Liver (tissue), 9 donors: Measurements from ENCODE around the gene CRYZL1. TPM values are rescaled to one million over a fixed set of nuclear protein-coding genes. Genes with fewer than 3 reads are reported as not detected.
A peak's percentile ranks its signal among the peaks of the same experiment; 100 is the strongest.
"Not testable (repeated sequence)": the region's sequence is repeated elsewhere in the genome, so short reads cannot be mapped to it uniquely, and the experiment has no call there.

ENCODE experiments used
- DNase-seq: peaks from one replicate; pipeline ENCODE4 v3.0.0-alpha.2; 2017; ENCODE audit warnings: low spot score
- H3K27ac ChIP-seq, 2 donors: one replicate each; pipeline ENCODE4 v1.7.0; 2013; ENCODE audit warnings: inconsistent platforms in 2 of 2, low read length in 2 of 2, control low read depth in 1 of 2, low read depth in 1 of 2, mild to moderate bottlenecking in 1 of 2
- H3K27me3 ChIP-seq, 4 donors: one replicate each; pipeline versions ENCODE4 v1.6.1 to v1.7.0; 2013; ENCODE audit warnings: low read length in 3 of 4, inconsistent platforms in 1 of 4, mild to moderate bottlenecking in 1 of 4, moderate library complexity in 1 of 4; ENCODE audit not compliant: control insufficient read depth in 4 of 4, insufficient read depth in 4 of 4
- H3K36me3 ChIP-seq, 4 donors: one replicate each; pipeline versions ENCODE4 v1.6.1 to v1.7.0; 2013; ENCODE audit warnings: low read length in 3 of 4, mild to moderate bottlenecking in 3 of 4, low read depth in 1 of 4, moderate library complexity in 1 of 4; ENCODE audit not compliant: control insufficient read depth in 4 of 4, insufficient read depth in 3 of 4
- H3K4me1 ChIP-seq, 4 donors: one replicate each; pipeline versions ENCODE4 v1.6.1 to v1.7.0; 2013; ENCODE audit warnings: low read length in 3 of 4, mild to moderate bottlenecking in 3 of 4, moderate library complexity in 1 of 4; ENCODE audit not compliant: control insufficient read depth in 4 of 4, insufficient read depth in 4 of 4
- H3K4me3 ChIP-seq, 3 donors: one replicate each; pipeline versions ENCODE4 v1.6.1 to v1.7.0; 2013; ENCODE audit warnings: low read length in 3 of 3, control low read depth in 1 of 3, low read depth in 1 of 3, mild to moderate bottlenecking in 1 of 3
- H3K9ac ChIP-seq, 2 donors: one replicate each; pipeline ENCODE4 v1.7.0; 2013; ENCODE audit warnings: low read length in 2 of 2, mild to moderate bottlenecking in 2 of 2, moderate library complexity in 2 of 2, control low read depth in 1 of 2, low read depth in 1 of 2
- H3K9me3 ChIP-seq, 4 donors: one replicate each; pipeline versions ENCODE4 v1.6.1 to v1.7.0; 2013; ENCODE audit warnings: low read length in 3 of 4; ENCODE audit not compliant: control insufficient read depth in 4 of 4
- CTCF ChIP-seq: fragments of 150-350 bp; IDR thresholded peaks from 2 replicates; pipeline ENCODE4 v1.5.1; 2017; ENCODE audit warnings: improper control_type of control experiment, low read depth, low read length; ENCODE audit not compliant: missing input control
- EGR1 ChIP-seq, 2 donors: IDR thresholded peaks; 2 replicates each; pipeline ENCODE4 v1.6.1; 2016 to 2018; ENCODE audit warnings: antibody characterized with exemption in 2 of 2, low read depth in 2 of 2
- FOXA1 ChIP-seq: IDR thresholded peaks from 2 replicates; pipeline ENCODE4 v1.6.1; 2016; ENCODE audit warnings: antibody characterized with exemption
- GABPA ChIP-seq, 2 donors: IDR thresholded peaks in 1 of 2; conservative IDR thresholded peaks in 1 of 2; 2 replicates each; pipeline ENCODE4 v1.6.1; 2016; ENCODE audit warnings: antibody characterized with exemption in 2 of 2, mild to moderate bottlenecking in 1 of 2, moderate library complexity in 1 of 2
- HNF4A ChIP-seq, 2 donors: conservative IDR thresholded peaks; 2 replicates each; pipeline ENCODE4 v1.6.1; 2016; ENCODE audit warnings: antibody characterized with exemption in 2 of 2, mild to moderate bottlenecking in 2 of 2
- HNF4G ChIP-seq: IDR thresholded peaks from 2 replicates; pipeline ENCODE4 v1.6.1; 2016; ENCODE audit warnings: antibody characterized with exemption
- JUND ChIP-seq, 2 donors: IDR thresholded peaks; 2 replicates each; pipeline ENCODE4 v1.6.1; 2016; ENCODE audit warnings: antibody characterized with exemption in 2 of 2
- MAX ChIP-seq: IDR thresholded peaks from 2 replicates; pipeline ENCODE4 v1.6.1; 2016; ENCODE audit warnings: antibody characterized with exemption
- NR2F2 ChIP-seq: IDR thresholded peaks from 2 replicates; pipeline ENCODE4 v1.6.1; 2016; ENCODE audit warnings: antibody characterized with exemption
- RAD21 ChIP-seq, 2 donors: IDR thresholded peaks; 2 replicates each; pipeline ENCODE4 v1.6.1; 2016; ENCODE audit warnings: antibody characterized with exemption in 2 of 2, mild to moderate bottlenecking in 2 of 2
- RXRA ChIP-seq, 2 donors: IDR thresholded peaks; 2 replicates each; pipeline ENCODE4 v1.6.1; 2017 to 2018; ENCODE audit warnings: antibody characterized with exemption in 2 of 2, mild to moderate bottlenecking in 1 of 2
- SP1 ChIP-seq: IDR thresholded peaks from 2 replicates; pipeline ENCODE4 v1.6.1; 2018; ENCODE audit warnings: antibody characterized with exemption, mild to moderate bottlenecking
- TAF1 ChIP-seq: conservative IDR thresholded peaks from 2 replicates; pipeline ENCODE4 v1.6.1; 2016; ENCODE audit warnings: antibody characterized with exemption, mild to moderate bottlenecking
- YY1 ChIP-seq: IDR thresholded peaks from 2 replicates; pipeline ENCODE4 v1.6.1; 2016; ENCODE audit warnings: antibody characterized with exemption, mild to moderate bottlenecking
- WGBS: extraction: QIAGEN DNeasy Blood & Tissue Kit; methylation state at CpG from one replicate; pipeline ENCODE4 v1.1.7; 2013; 5-methylcytosine and 5-hydroxymethylcytosine counted together
- polyA plus RNA-seq, 2 donors: library from polyadenylated mRNA; stranded (reverse) in 1 of 2; unstranded in 1 of 2; fragments of 200-250 nt in 1 of 2; fragments of >200 nt in 1 of 2; fragmentation: Nextera tagmentation in 1 of 2; extraction: Ambion mirVana in 1 of 2; gene quantifications; one replicate each; pipeline versions ENCODE4 v1.2.1 to v1.2.3, GENCODE V29; 2013 to 2015
- total RNA-seq, 2 donors: library from RNA; depleted of rRNA; stranded (reverse); fragments of >200 nt; gene quantifications; one replicate each; pipeline ENCODE4 v1.2.3, GENCODE V29; 2014
- TF ChIP-seq, protein P1 (sequence below): IDR thresholded peaks from 2 replicates; pipeline ENCODE4 v1.6.1; 2016; ENCODE audit warnings: antibody characterized with exemption, mild to moderate bottlenecking
- TF ChIP-seq, protein P2 (sequence below): IDR thresholded peaks from 2 replicates; pipeline ENCODE4 v1.6.1; 2016; ENCODE audit warnings: antibody characterized with exemption
- TF ChIP-seq, protein P3 (sequence below): IDR thresholded peaks from 2 replicates; pipeline ENCODE4 v1.6.1; 2016; ENCODE audit warnings: antibody characterized with exemption
- donor health status: healthy.
- donor health status: healthy.
- donor health status: healthy.
- donor health status: healthy.
- donor health status: healthy.

CRYZL1 gene
- total and polyA plus RNA-seq, 4 donors = 6.8 to 18.1 (median 11.5) TPM

GRCh38 chr21:33640697-33641351 lies 717 bp downstream of the CRYZL1 start:
- Histone ChIP-seq H3K27me3 (no peaks in the 10 kb centered on the region), H3K27ac (peak overlapping the region; percentile 71 to 93), H3K9me3 (no peaks in the 10 kb centered on the region), H3K4me3 (peak overlapping the region; percentile 52 to 84 (median 82)), H3K9ac (peak overlapping the region; percentile 57 to 70), H3K36me3 (no peaks in the 10 kb centered on the region), H3K4me1 (peaks cover 8 to 27% (median 15%) of the 10 kb centered on the region in 4 donors)
- 21% methylated on average over 18 of the region's 18 CpGs for WGBS
- peak; percentile 37 for DNase-seq
- TF ChIP-seq, protein P1, sequence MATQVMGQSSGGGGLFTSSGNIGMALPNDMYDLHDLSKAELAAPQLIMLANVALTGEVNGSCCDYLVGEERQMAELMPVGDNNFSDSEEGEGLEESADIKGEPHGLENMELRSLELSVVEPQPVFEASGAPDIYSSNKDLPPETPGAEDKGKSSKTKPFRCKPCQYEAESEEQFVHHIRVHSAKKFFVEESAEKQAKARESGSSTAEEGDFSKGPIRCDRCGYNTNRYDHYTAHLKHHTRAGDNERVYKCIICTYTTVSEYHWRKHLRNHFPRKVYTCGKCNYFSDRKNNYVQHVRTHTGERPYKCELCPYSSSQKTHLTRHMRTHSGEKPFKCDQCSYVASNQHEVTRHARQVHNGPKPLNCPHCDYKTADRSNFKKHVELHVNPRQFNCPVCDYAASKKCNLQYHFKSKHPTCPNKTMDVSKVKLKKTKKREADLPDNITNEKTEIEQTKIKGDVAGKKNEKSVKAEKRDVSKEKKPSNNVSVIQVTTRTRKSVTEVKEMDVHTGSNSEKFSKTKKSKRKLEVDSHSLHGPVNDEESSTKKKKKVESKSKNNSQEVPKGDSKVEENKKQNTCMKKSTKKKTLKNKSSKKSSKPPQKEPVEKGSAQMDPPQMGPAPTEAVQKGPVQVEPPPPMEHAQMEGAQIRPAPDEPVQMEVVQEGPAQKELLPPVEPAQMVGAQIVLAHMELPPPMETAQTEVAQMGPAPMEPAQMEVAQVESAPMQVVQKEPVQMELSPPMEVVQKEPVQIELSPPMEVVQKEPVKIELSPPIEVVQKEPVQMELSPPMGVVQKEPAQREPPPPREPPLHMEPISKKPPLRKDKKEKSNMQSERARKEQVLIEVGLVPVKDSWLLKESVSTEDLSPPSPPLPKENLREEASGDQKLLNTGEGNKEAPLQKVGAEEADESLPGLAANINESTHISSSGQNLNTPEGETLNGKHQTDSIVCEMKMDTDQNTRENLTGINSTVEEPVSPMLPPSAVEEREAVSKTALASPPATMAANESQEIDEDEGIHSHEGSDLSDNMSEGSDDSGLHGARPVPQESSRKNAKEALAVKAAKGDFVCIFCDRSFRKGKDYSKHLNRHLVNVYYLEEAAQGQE = peak; percentile 87
- TF ChIP-seq FOXA1 = no peak

DNA sequence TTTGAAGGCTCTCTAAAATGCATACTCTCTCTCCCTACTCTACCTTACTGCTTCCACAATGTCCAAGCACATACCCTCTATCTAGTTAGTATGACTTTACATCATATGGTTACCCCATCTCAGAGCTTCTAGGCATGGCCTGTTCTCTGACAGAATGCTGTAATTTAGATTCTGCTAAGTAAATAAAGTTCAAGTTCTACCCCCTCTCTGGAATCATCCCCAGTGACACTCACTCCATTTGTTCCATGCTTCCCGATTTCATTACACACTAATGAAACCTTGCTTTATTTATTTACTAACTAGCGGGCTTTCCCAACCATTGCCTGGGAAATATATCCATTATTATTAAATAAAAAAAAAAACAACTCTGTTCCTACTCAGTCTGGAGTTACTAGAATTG lies 7.3 kb downstream of the CRYZL1 start:
- Histone ChIP-seq H3K4me3 (no peak overlapping the region), H3K9me3 (no peaks in the 10 kb centered on the region), H3K9ac (no peak overlapping the region), H3K4me1 (peaks cover 0 to 3% (median 0%) of the 10 kb centered on the region in 4 donors), H3K27me3 (no peaks in the 10 kb centered on the region), H3K27ac (no peak overlapping the region), H3K36me3 (peaks cover 0 to 6% (median 0%) of the 10 kb centered on the region in 4 donors)
- TF ChIP-seq CTCF (no peak), YY1 (no peak), HNF4G (no peak), RXRA (IDR thresholded peaks at IDR 0.05) (peak in 1 of 2 donors; percentile 11), RAD21 (IDR thresholded peaks at IDR 0.05) (no peak), JUND (IDR thresholded peaks at IDR 0.05) (no peak), SP1 (no peak), TAF1 (no peak), HNF4A (conservative IDR thresholded peaks at IDR 0.05) (peak in 1 of 2 donors; percentile 16), FOXA1 (no peak), NR2F2 (no peak), MAX (peak; percentile 20), EGR1 (IDR thresholded peaks at IDR 0.05; ENCODE audit: low read depth in 2 of 2) (no peak), GABPA (IDR thresholded peaks at IDR 0.05 in 1 of 2, conservative IDR thresholded peaks at IDR 0.05 in 1 of 2) (no peak)
- TF ChIP-seq, protein P1 = no peak
- TF ChIP-seq, protein P2, sequence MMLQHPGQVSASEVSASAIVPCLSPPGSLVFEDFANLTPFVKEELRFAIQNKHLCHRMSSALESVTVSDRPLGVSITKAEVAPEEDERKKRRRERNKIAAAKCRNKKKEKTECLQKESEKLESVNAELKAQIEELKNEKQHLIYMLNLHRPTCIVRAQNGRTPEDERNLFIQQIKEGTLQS = no peak
- TF ChIP-seq, protein P3, sequence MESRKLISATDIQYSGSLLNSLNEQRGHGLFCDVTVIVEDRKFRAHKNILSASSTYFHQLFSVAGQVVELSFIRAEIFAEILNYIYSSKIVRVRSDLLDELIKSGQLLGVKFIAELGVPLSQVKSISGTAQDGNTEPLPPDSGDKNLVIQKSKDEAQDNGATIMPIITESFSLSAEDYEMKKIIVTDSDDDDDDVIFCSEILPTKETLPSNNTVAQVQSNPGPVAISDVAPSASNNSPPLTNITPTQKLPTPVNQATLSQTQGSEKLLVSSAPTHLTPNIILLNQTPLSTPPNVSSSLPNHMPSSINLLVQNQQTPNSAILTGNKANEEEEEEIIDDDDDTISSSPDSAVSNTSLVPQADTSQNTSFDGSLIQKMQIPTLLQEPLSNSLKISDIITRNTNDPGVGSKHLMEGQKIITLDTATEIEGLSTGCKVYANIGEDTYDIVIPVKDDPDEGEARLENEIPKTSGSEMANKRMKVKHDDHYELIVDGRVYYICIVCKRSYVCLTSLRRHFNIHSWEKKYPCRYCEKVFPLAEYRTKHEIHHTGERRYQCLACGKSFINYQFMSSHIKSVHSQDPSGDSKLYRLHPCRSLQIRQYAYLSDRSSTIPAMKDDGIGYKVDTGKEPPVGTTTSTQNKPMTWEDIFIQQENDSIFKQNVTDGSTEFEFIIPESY = no peak
- DNase-seq = no peak
- 61% methylated on average over 2 of the region's 2 CpGs for whole genome bisulfite sequencing

DNA sequence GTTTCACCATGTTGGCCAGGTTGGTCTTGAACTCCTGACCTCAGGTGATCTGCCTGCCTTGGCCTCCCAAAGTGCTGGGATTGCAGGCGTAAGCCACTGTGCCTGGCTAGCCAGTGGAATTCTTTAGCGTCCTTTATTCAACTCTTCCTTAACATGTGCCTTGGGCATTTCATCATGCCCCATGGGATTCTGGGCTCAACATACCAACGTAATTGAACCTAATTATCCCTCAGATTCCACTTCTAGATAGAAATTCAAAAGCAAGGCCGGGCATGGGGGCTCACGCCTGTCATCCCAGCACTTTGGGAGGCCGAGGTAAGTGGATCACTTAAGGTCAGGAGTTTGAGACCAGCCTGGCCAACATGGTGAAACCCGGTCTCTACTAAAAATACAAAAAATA lies 15.4 kb downstream of the CRYZL1 start:
- DNase-seq, H3K4me3 ChIP-seq, H3K27ac ChIP-seq, H3K9me3 ChIP-seq, H3K27me3 ChIP-seq, H3K4me1 ChIP-seq, H3K9ac ChIP-seq, H3K36me3 ChIP-seq: not testable (repeated sequence)
- 96% methylated on average over 7 of the region's 7 CpGs for WGBS
